ENCODE results near the gene ZFHX2. TPM values are rescaled to one million over a fixed set of nuclear protein-coding genes. Genes with fewer than 3 reads are reported as not detected.

ZFHX2 gene
- total RNA-seq, 2 experiments from 2014 or later = 1.5 to 1.8 TPM

- no peaks in the 10 kb centered on the region for H3K9me3 Mint-ChIP-seq
- ChIA-PET POLR2A (no interaction called here), CTCF (interaction anchor here (1.4 to 3.7 kb wide), 2 partner anchors 10 to 19 kb away, joined by 5 to 18 read pairs; no protein-coding TSS in a partner anchor)
- H3K4me1 Mint-ChIP-seq = peaks cover 52% of the 10 kb centered on the region
- peaks cover 24% of the 10 kb centered on the region for H3K36me3 Mint-ChIP-seq (ENCODE audit: low read depth)
- no peaks in the 10 kb centered on the region for H3K27me3 Mint-ChIP-seq
- H3K4me3 Mint-ChIP-seq = no peak overlapping the region
- H3K27ac Mint-ChIP-seq = no peak overlapping the region
- DNase-seq = no peak
Measured at GRCh38 chr14:23569443-23570151, 18.0 kb upstream of the ZFHX2 start.

- DNase-seq = no peak
- H3K9me3 Mint-ChIP-seq = no peaks in the 10 kb centered on the region
- POLR2A ChIA-PET = interaction anchor here (1.2 kb wide), 1 partner anchor 9 kb away, joined by 3 read pairs; no protein-coding TSS in a partner anchor
- H3K4me3 Mint-ChIP-seq = peak overlapping the region; percentile 100
- peak overlapping the region; percentile 96 for H3K27ac Mint-ChIP-seq
- CTCF ChIA-PET = interaction anchor here (0.5 to 3.7 kb wide), 5 partner anchors 9 to 437 kb away, joined by 3 to 18 read pairs (median 5); no protein-coding TSS in a partner anchor
- H3K27me3 Mint-ChIP-seq = no peaks in the 10 kb centered on the region
- peaks cover 31% of the 10 kb centered on the region for H3K36me3 Mint-ChIP-seq (ENCODE audit: low read depth)
- H3K4me1 Mint-ChIP-seq = peaks cover 55% of the 10 kb centered on the region
Measured at GRCh38 chr14:23568600-23569331, 17.2 kb upstream of the ZFHX2 start.

GRCh38 chr14:23568021-23568599, 16.5 kb upstream of the ZFHX2 start:
- POLR2A ChIA-PET = interaction anchor here (1.2 to 1.7 kb wide), 5 partner anchors 8 to 527 kb away, joined by 3 to 16 read pairs (median 5); partner anchors contain the start of genes THTPA and ZFHX2
- peak overlapping the region; percentile 100 for H3K4me3 Mint-ChIP-seq
- peaks cover 36% of the 10 kb centered on the region for H3K36me3 Mint-ChIP-seq (ENCODE audit: low read depth)
- no peak for DNase-seq
- CTCF ChIA-PET = interaction anchor here (0.5 to 3.7 kb wide), 7 partner anchors 9 to 437 kb away, joined by 3 to 18 read pairs (median 5); partner anchors contain the start of gene THTPA
- H3K9me3 Mint-ChIP-seq = no peaks in the 10 kb centered on the region
- peaks cover 53% of the 10 kb centered on the region for H3K4me1 Mint-ChIP-seq
- H3K27me3 Mint-ChIP-seq = no peaks in the 10 kb centered on the region
- H3K27ac Mint-ChIP-seq = peak overlapping the region; percentile 96

DNA sequence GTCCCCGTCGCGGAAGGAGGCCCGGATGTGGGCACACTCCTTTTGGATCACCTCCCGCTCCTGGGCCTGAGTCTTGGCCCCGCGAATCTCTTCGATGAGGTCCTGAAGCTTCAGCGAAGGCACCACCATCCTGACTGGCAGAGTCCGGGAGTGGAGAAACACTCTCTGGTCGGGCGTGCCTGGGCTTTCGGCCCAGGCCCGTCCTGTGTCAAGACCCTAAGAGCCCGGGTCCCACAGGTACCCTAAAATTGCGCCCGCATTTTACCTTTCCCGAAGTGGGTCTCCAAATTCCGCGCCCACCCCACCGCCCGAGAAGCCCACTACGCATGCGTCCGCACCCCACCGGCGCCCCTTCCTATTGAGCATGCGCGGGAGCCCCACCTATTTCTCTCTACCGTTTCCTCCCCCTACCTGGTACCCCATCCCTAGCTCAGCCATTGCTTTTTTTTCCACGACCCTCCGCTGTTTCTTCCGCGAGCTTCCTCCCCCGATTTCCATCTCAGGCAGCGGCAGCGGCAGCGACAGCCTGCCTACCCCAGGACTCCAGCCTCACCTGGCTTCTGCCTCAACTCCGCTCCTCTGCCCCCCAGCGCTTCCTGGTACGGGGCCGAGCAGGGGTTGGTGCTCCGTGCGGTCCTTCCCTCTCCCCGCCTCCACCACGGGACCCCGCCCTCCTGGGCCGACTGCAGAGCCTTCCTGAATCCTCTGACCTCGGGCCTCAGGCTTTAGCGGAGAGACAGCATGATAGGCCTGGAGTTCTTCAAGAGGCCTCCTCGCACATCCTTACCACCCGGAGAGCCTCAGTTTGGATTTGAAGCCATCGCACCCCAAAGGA, 15.8 kb upstream of the ZFHX2 start, which contains the start of gene AP1G2:
Gene AP1G2, minus strand, starts transcription at position 606 of the 835 bp plus-strand sequence. Its CDS starts 477 bp downstream, at position 129.
- peak; percentile 91 for DNase-seq
- ChIA-PET POLR2A (interaction anchor here (0.8 to 1.7 kb wide), 6 partner anchors 10 to 528 kb away, joined by 3 to 16 read pairs (median 4); partner anchors contain the start of genes THTPA and ZFHX2), CTCF (interaction anchor here (1.0 to 3.7 kb wide), 6 partner anchors 8 to 278 kb away, joined by 3 to 18 read pairs (median 4); partner anchors contain the start of gene THTPA)
- no peaks in the 10 kb centered on the region for H3K9me3 Mint-ChIP-seq
- peak within 1 kb of the TSS; percentile 96 for H3K27ac Mint-ChIP-seq
- peaks cover 43% of the 10 kb centered on the region for H3K36me3 Mint-ChIP-seq (ENCODE audit: low read depth)
- H3K4me3 Mint-ChIP-seq = peak within 1 kb of the TSS; percentile 100
- H3K27me3 Mint-ChIP-seq = no peaks in the 10 kb centered on the region
- peaks cover 50% of the 10 kb centered on the region for H3K4me1 Mint-ChIP-seq

- POLR2A ChIA-PET = interaction anchor here (0.6 to 1.7 kb wide), 7 partner anchors 9 to 528 kb away, joined by 3 to 16 read pairs (median 4); partner anchors contain the start of genes THTPA and ZFHX2
- Mint-ChIP-seq H3K9me3 (no peaks in the 10 kb centered on the region), H3K4me3 (peak overlapping the region; percentile 100), H3K4me1 (peaks cover 46% of the 10 kb centered on the region), H3K27me3 (no peaks in the 10 kb centered on the region), H3K27ac (peak overlapping the region; percentile 96), H3K36me3 (ENCODE audit: low read depth) (peaks cover 48% of the 10 kb centered on the region)
- no peak for DNase-seq
- CTCF ChIA-PET = interaction anchor here (1.0 to 3.7 kb wide), 6 partner anchors 7 to 277 kb away, joined by 3 to 18 read pairs (median 4); partner anchors contain the start of gene THTPA
Measured at GRCh38 chr14:23566778-23567185, 15.2 kb upstream of the ZFHX2 start.

GRCh38 chr14:23566112-23566777, 14.7 kb upstream of the ZFHX2 start:
- H3K9me3 Mint-ChIP-seq = no peaks in the 10 kb centered on the region
- H3K4me1 Mint-ChIP-seq = peaks cover 45% of the 10 kb centered on the region
- CTCF ChIA-PET = interaction anchor here (1.1 to 3.7 kb wide), 4 partner anchors 7 to 23 kb away, joined by 3 to 18 read pairs (median 4); partner anchors contain the start of gene THTPA
- POLR2A ChIA-PET = interaction anchor here (0.6 to 1.7 kb wide), 3 partner anchors 8 to 244 kb away, joined by 3 to 16 read pairs (median 3); no protein-coding TSS in a partner anchor
- H3K27me3 Mint-ChIP-seq = no peaks in the 10 kb centered on the region
- peak overlapping the region; percentile 96 for H3K27ac Mint-ChIP-seq
- H3K36me3 Mint-ChIP-seq (ENCODE audit: low read depth) = peaks cover 53% of the 10 kb centered on the region
- peak overlapping the region; percentile 100 for H3K4me3 Mint-ChIP-seq
- no peak for DNase-seq

GRCh38 chr14:23565626-23566025, 14.1 kb upstream of the ZFHX2 start:
- Mint-ChIP-seq H3K4me1 (peaks cover 48% of the 10 kb centered on the region), H3K9me3 (no peaks in the 10 kb centered on the region), H3K27me3 (no peaks in the 10 kb centered on the region), H3K4me3 (peak overlapping the region; percentile 13), H3K27ac (no peak overlapping the region), H3K36me3 (ENCODE audit: low read depth) (peaks cover 60% of the 10 kb centered on the region)
- ChIA-PET CTCF (interaction anchor here (1.2 to 1.8 kb wide), 2 partner anchors 11 to 29 kb away, joined by 3 to 5 read pairs; no protein-coding TSS in a partner anchor), POLR2A (interaction anchor here (0.6 kb wide), 1 partner anchor 9 kb away, joined by 3 read pairs; no protein-coding TSS in a partner anchor)
- no peak for DNase-seq

DNA sequence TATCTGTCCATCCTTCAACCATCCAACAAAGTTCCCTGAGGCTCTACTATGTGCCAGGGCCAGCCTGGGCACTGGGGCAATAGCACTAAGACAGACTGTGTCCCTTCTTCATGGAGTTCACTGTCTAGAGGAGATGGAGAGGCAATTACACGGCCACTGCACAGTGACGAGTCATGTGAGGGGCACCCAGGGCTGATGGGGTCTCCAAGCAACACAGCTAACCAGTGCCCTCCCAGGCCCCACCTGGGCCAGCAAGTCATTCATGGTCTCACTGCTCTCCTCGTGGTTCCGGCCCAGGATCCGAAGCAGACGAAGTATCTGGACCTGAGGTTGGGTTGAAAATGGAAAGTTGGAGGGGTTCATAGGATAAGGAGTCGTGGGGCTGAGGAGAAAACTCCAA, 13.3 kb upstream of the ZFHX2 start:
- H3K36me3 Mint-ChIP-seq (ENCODE audit: low read depth) = peaks cover 66% of the 10 kb centered on the region
- H3K27ac Mint-ChIP-seq = no peak overlapping the region
- H3K4me3 Mint-ChIP-seq = no peak overlapping the region
- ChIA-PET POLR2A (interaction anchor here (0.6 kb wide), 1 partner anchor 8 kb away, joined by 3 read pairs; no protein-coding TSS in a partner anchor), CTCF (interaction anchor here (1.2 to 1.8 kb wide), 2 partner anchors 11 to 28 kb away, joined by 3 to 5 read pairs; no protein-coding TSS in a partner anchor)
- no peaks in the 10 kb centered on the region for H3K27me3 Mint-ChIP-seq
- no peak for DNase-seq
- H3K9me3 Mint-ChIP-seq = no peaks in the 10 kb centered on the region
- H3K4me1 Mint-ChIP-seq = peaks cover 52% of the 10 kb centered on the region

DNA sequence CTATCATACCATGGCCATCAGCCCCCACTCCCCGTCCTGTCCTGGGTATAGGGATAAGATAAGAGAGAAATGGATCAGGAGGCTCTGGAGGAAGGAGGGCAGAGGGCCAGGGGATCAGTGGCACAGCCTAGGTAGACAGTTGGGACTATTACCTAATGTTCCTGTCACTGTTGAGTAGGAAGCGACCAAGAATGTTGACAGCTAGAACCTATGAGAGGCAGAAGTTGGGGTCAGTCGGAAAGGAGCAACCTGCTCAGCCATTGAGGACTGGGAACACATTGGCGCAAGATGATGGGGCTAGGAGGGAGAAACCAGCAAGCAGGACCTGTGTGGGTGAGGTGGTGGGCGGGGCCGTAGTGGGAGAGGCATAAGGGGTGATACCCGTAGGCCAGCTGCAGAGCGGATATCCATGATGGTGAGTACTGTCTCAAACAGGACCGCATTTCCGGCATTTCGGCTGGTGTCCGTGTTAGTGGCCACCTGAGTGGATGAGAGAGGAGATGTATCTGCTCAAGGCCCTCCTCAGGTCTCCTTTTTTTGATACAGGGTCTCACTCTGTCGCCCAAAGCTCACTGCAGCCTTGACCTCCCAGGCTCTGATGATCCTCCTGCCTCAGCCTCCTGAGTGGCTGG, 12.7 kb upstream of the ZFHX2 start:
- no peak overlapping the region for H3K27ac Mint-ChIP-seq
- H3K9me3 Mint-ChIP-seq = no peaks in the 10 kb centered on the region
- H3K27me3 Mint-ChIP-seq = no peaks in the 10 kb centered on the region
- DNase-seq = no peak
- CTCF ChIA-PET = interaction anchor here (1.2 to 9.3 kb wide), 4 partner anchors 10 to 86 kb away, joined by 3 to 148 read pairs (median 4); no protein-coding TSS in a partner anchor
- peaks cover 52% of the 10 kb centered on the region for H3K4me1 Mint-ChIP-seq
- POLR2A ChIA-PET = no interaction called here
- peaks cover 71% of the 10 kb centered on the region for H3K36me3 Mint-ChIP-seq (ENCODE audit: low read depth)
- no peak overlapping the region for H3K4me3 Mint-ChIP-seq

DNA sequence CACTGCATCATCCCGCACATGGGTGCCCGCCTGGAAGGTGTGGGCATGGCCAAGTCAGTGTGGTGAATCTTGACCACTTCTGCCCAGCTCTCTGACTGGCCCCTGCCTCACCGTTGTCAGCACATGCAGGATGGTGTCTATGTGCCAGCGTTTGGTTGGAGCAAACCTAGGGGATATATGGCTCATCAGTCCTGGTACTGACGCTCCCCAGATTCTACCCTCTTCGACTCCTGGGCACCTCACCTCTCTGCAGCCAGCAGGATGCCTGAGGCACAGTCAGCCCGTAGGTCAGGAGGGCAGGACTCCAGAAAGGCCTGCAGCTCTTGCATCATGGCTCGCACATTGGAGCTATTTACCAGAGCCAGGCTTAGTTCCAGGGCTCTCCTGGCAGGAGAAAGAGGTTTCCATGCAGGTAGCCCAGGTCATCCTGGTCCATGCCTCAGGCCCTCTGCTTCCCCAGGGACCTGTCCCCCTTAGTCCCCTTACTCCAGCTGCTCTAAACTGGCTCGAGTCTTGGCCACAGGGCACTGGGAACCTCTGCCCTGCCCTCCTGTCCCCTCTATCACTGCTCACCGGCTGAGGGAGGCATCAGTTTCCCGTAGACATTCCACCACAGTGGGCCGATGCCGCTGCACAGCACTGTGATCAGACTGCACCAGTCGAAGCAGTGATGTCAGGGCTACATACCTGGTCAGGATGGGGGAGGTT, 12.1 kb upstream of the ZFHX2 start:
- POLR2A ChIA-PET = interaction anchor here (1.4 kb wide), 1 partner anchor 86 kb away, joined by 6 read pairs; no protein-coding TSS in a partner anchor
- H3K27me3 Mint-ChIP-seq = no peaks in the 10 kb centered on the region
- H3K4me1 Mint-ChIP-seq = peaks cover 47% of the 10 kb centered on the region

More for the DNA sequence above, 12.1 kb upstream of the ZFHX2 start:
- no peak overlapping the region for H3K4me3 Mint-ChIP-seq
- no peak for DNase-seq
- H3K36me3 Mint-ChIP-seq (ENCODE audit: low read depth) = peaks cover 77% of the 10 kb centered on the region
- CTCF ChIA-PET = interaction anchor here (0.8 to 9.3 kb wide), 6 partner anchors 7 to 85 kb away, joined by 3 to 148 read pairs (median 4); partner anchors contain the start of gene ZFHX2
- H3K9me3 Mint-ChIP-seq = no peaks in the 10 kb centered on the region
- H3K27ac Mint-ChIP-seq = no peak overlapping the region
